ENCODE measurements around the gene TH. TPM values are rescaled to one million over a fixed set of nuclear protein-coding genes. Genes with fewer than 3 reads are reported as not detected.
A peak's percentile ranks its signal among the peaks of the same experiment; 100 is the strongest.

Gene TH
- total and polyA plus RNA-seq, 3 donors from 2014 or later = 1.1 to 2.0 (median 1.2) TPM

GRCh38 chr11:2149460-2149859, 22.2 kb downstream of the TH start:
- Histone ChIP-seq H3K4me3 (no peak overlapping the region), H3K4me1 (peaks cover 4% of the 10 kb centered on the region), H3K36me3 (ENCODE audit: low read depth, missing control alignments) (no peaks in the 10 kb centered on the region), H3K27ac (no peak overlapping the region), H3K27me3 (no peaks in the 10 kb centered on the region), H3K9me3 (no peaks in the 10 kb centered on the region)
- no peak for TF ChIP-seq CTCF (IDR thresholded peaks at IDR 0.05)
- TF ChIP-seq POLR2A (IDR thresholded peaks at IDR 0.05) = no peak
- intact Hi-C loops (cut with DNase I; ENCODE audit: low total_unique reads) = no loop called here
- 74 to 79% methylated on average over 8 of the region's 8 CpGs for WGBS, 2 donors
- DNase-seq = no peak

GRCh38 chr11:2148595-2148994, 23.0 kb downstream of the TH start:
- no peak overlapping the region for H3K4me3 ChIP-seq
- intact Hi-C loops (cut with DNase I; ENCODE audit: low total_unique reads) = no loop called here
- peaks cover 9% of the 10 kb centered on the region for H3K4me1 ChIP-seq
- no peak for TF ChIP-seq CTCF (IDR thresholded peaks at IDR 0.05)
- TF ChIP-seq POLR2A (IDR thresholded peaks at IDR 0.05) = no peak
- H3K9me3 ChIP-seq = no peaks in the 10 kb centered on the region
- no peaks in the 10 kb centered on the region for H3K27me3 ChIP-seq
- H3K36me3 ChIP-seq (ENCODE audit: low read depth, missing control alignments) = no peaks in the 10 kb centered on the region
- no peak overlapping the region for H3K27ac ChIP-seq
- 70 to 72% methylated on average over 5 of the region's 5 CpGs for WGBS, 2 donors
- DNase-seq = no peak

GRCh38 chr11:2147391-2147790, 24.2 kb downstream of the TH start:
- 71 to 80% methylated on average over 1 to 11 of the region's 11 CpGs for WGBS, 2 donors
- Histone ChIP-seq H3K4me3 (no peak overlapping the region), H3K9me3 (no peaks in the 10 kb centered on the region), H3K4me1 (peaks cover 9% of the 10 kb centered on the region), H3K36me3 (ENCODE audit: low read depth, missing control alignments) (no peaks in the 10 kb centered on the region), H3K27me3 (no peaks in the 10 kb centered on the region), H3K27ac (no peak overlapping the region)
- no peak for TF ChIP-seq CTCF (IDR thresholded peaks at IDR 0.05)
- DNase-seq = no peak
- intact Hi-C loops (cut with DNase I; ENCODE audit: low total_unique reads) = no loop called here

GRCh38 chr11:2146051-2146450, 25.6 kb downstream of the TH start:
- WGBS, 2 donors = 75% methylated on average over 15 to 19 of the region's 19 CpGs
- H3K36me3 ChIP-seq (ENCODE audit: low read depth, missing control alignments) = no peaks in the 10 kb centered on the region
- intact Hi-C loops (cut with DNase I; ENCODE audit: low total_unique reads) = no loop called here
- H3K4me3 ChIP-seq = no peak overlapping the region
- H3K27ac ChIP-seq = no peak overlapping the region
- H3K9me3 ChIP-seq = no peaks in the 10 kb centered on the region
- DNase-seq = no peak
- TF ChIP-seq POLR2A (IDR thresholded peaks at IDR 0.05) (no peak), CTCF (IDR thresholded peaks at IDR 0.05) (no peak)
- H3K27me3 ChIP-seq = no peaks in the 10 kb centered on the region
- H3K4me1 ChIP-seq = peaks cover 6% of the 10 kb centered on the region

GRCh38 chr11:2144544-2145248, 26.9 kb downstream of the TH start:
- peaks cover 6% of the 10 kb centered on the region for H3K4me1 ChIP-seq
- DNase-seq = no peak
- peak overlapping the region in 1 of 2 donors; percentile 27 for H3K4me3 ChIP-seq
- no peaks in the 10 kb centered on the region for H3K9me3 ChIP-seq
- no peak for TF ChIP-seq CTCF (IDR thresholded peaks at IDR 0.05)
- TF ChIP-seq POLR2A (IDR thresholded peaks at IDR 0.05) = no peak
- WGBS, 2 donors = 23 to 25% methylated on average over 17 to 18 of the region's 18 CpGs
- intact Hi-C loops (cut with DNase I; ENCODE audit: low total_unique reads) = no loop called here
- H3K36me3 ChIP-seq (ENCODE audit: low read depth, missing control alignments) = no peaks in the 10 kb centered on the region
- H3K27ac ChIP-seq = no peak overlapping the region
- no peaks in the 10 kb centered on the region for H3K27me3 ChIP-seq
